Breast epithelium (tissue), 4 donors: ENCODE measurements around the gene CCDC74B. TPM values are rescaled to one million over a fixed set of nuclear protein-coding genes. Genes with fewer than 3 reads are reported as not detected.
"Not testable (repeated sequence)": the region's sequence is repeated elsewhere in the genome, so short reads cannot be mapped to it uniquely, and the experiment has no call there.

Experiments
- DNase-seq, 2 donors: peaks; one replicate each; pipeline ENCODE4 v3.0.0-alpha.2; 2019; ENCODE audit warnings: low spot score in 2 of 2
- H3K27ac ChIP-seq, 2 donors: fragments of 200-600 bp; sonication (generic) in 1 of 2; one replicate each; pipeline ENCODE4 v1.5.1; 2016 to 2019; ENCODE audit warnings: mild to moderate bottlenecking in 1 of 2
- H3K27me3 ChIP-seq, 2 donors: fragments of 200-600 bp; sonication (generic) in 1 of 2; one replicate each; pipeline versions ENCODE4 v1.5.1 to v1.6.0; 2017 to 2019; ENCODE audit warnings: control low read depth in 1 of 2, mild to moderate bottlenecking in 1 of 2
- H3K36me3 ChIP-seq: fragments of 200-600 bp; one replicate; pipeline ENCODE4 v1.5.1; 2019
- H3K4me1 ChIP-seq, 2 donors: fragments of 200-600 bp; sonication (generic); one replicate each; pipeline ENCODE4 v1.5.1; 2016 to 2019; ENCODE audit warnings: control low read depth in 1 of 2
- H3K4me3 ChIP-seq, 3 donors: fragments of 200-600 bp; sonication (generic); 1 replicate in 2 of 3; 2 replicates in 1 of 3; pipeline ENCODE4 v1.5.1; 2016 to 2019; ENCODE audit warnings: mild to moderate bottlenecking in 3 of 3, moderate library complexity in 2 of 3
- H3K9me3 ChIP-seq, 2 donors: fragments of 200-600 bp; sonication (generic) in 1 of 2; one replicate each; pipeline ENCODE4 v1.5.1; 2016 to 2019; ENCODE audit warnings: control low read depth in 1 of 2
- CTCF ChIP-seq, 3 donors: fragments of 450-650 bp; IDR thresholded peaks; one replicate each; pipeline ENCODE4 v1.5.1; 2016 to 2017; ENCODE audit warnings: antibody characterized with exemption in 3 of 3, mild to moderate bottlenecking in 3 of 3, moderate library complexity in 3 of 3
- POLR2A ChIP-seq: fragments of 450-650 bp; IDR thresholded peaks from one replicate; pipeline ENCODE4 v1.6.1; 2016; ENCODE audit warnings: antibody characterized with exemption, mild to moderate bottlenecking, moderate library complexity
- POLR2AphosphoS5 ChIP-seq, 3 donors: sonication (generic); formaldehyde crosslinking; IDR thresholded peaks; one replicate each; pipeline ENCODE4 v1.6.1; 2017; ENCODE audit warnings: antibody characterized with exemption in 3 of 3
- intact Hi-C: fragments of 100-400 bp; cut with DNase I; formaldehyde crosslinking; loops from one replicate; pipeline ENCODE4 v1.15.1; 2023; ENCODE audit warnings: low total_unique reads
- total RNA-seq, 3 donors: library from RNA; depleted of rRNA; stranded (reverse); fragments of >200 nt; gene quantifications; one replicate each; pipeline ENCODE4 v1.1.0, GENCODE V29; 2016

CCDC74B gene
- total RNA-seq, 3 donors from 2014 or later, result 2.7 to 16.1 (median 9.5) TPM

GRCh38 chr2:130186391-130186790, 41.5 kb upstream of the CCDC74B start:
- no peaks in the 10 kb centered on the region for H3K27me3 ChIP-seq
- H3K4me1 ChIP-seq, result no peaks in the 10 kb centered on the region
- DNase-seq, result no peak
- no peak overlapping the region for H3K4me3 ChIP-seq
- H3K9me3 ChIP-seq, result no peaks in the 10 kb centered on the region
- no peak for TF ChIP-seq POLR2A
- no peak for TF ChIP-seq POLR2AphosphoS5 (IDR thresholded peaks at IDR 0.05)
- TF ChIP-seq CTCF (IDR thresholded peaks at IDR 0.05), result no peak
- no peak overlapping the region for H3K27ac ChIP-seq
- intact Hi-C loops, result loop anchor here (10.0 kb wide), 1 partner anchor 1298 kb away; no protein-coding TSS in a partner anchor
- no peaks in the 10 kb centered on the region for H3K36me3 ChIP-seq

GRCh38 chr2:130185896-130186295, 41.0 kb upstream of the CCDC74B start:
- intact Hi-C loops, result loop anchor here (10.0 kb wide), 1 partner anchor 1299 kb away; no protein-coding TSS in a partner anchor
- no peaks in the 10 kb centered on the region for H3K9me3 ChIP-seq

GRCh38 chr2:130185436-130185835, 40.5 kb upstream of the CCDC74B start:
- Histone ChIP-seq H3K27me3 (no peaks in the 10 kb centered on the region), H3K9me3 (no peaks in the 10 kb centered on the region), H3K27ac (no peak overlapping the region), H3K4me3 (no peak overlapping the region), H3K4me1 (peaks cover 0 to 5% of the 10 kb centered on the region in 2 donors), H3K36me3 (no peaks in the 10 kb centered on the region)
- no peak for DNase-seq
- no peak for TF ChIP-seq POLR2AphosphoS5 (IDR thresholded peaks at IDR 0.05)
- TF ChIP-seq POLR2A, result no peak
- no peak for TF ChIP-seq CTCF (IDR thresholded peaks at IDR 0.05)
- intact Hi-C loops, result loop anchor here (10.0 kb wide), 1 partner anchor 1299 kb away; no protein-coding TSS in a partner anchor

More at GRCh38 chr2:130185896-130186295, 41.0 kb upstream of the CCDC74B start:
- Histone ChIP-seq H3K36me3 (no peaks in the 10 kb centered on the region), H3K27ac (no peak overlapping the region), H3K27me3 (no peaks in the 10 kb centered on the region), H3K4me1 (no peaks in the 10 kb centered on the region), H3K4me3 (no peak overlapping the region)
- TF ChIP-seq POLR2A (no peak), CTCF (IDR thresholded peaks at IDR 0.05) (no peak)
- DNase-seq, result no peak

- no peak for DNase-seq
- peak overlapping the region in 1 of 2 donors; percentile 12 for H3K27ac ChIP-seq
These were observed 38.8 kb upstream of the CCDC74B start for GRCh38 chr2:130183512-130184373.

GRCh38 chr2:130182826-130183511, 38.1 kb upstream of the CCDC74B start:
- H3K4me3 ChIP-seq, result peak overlapping the region; percentile 79 to 97 (median 93)
- intact Hi-C loops, result loop anchor here (10.0 kb wide), 1 partner anchor 1302 kb away; no protein-coding TSS in a partner anchor
- peak overlapping the region in 1 of 2 donors; percentile 92 for H3K27ac ChIP-seq
- not testable (repeated sequence) for H3K9me3 ChIP-seq, DNase-seq, H3K27me3 ChIP-seq, H3K36me3 ChIP-seq, H3K4me1 ChIP-seq

More at GRCh38 chr2:130183512-130184373, 38.8 kb upstream of the CCDC74B start:
- Histone ChIP-seq H3K27me3 (no peaks in the 10 kb centered on the region), H3K4me1 (peaks cover 0 to 7% of the 10 kb centered on the region in 2 donors), H3K4me3 (peak overlapping the region in 2 of 3 donors; percentile 79 to 97), H3K36me3 (no peaks in the 10 kb centered on the region), H3K9me3 (no peaks in the 10 kb centered on the region)
- intact Hi-C loops, result loop anchor here (10.0 kb wide), 1 partner anchor 1301 kb away; no protein-coding TSS in a partner anchor
- TF ChIP-seq POLR2AphosphoS5 (IDR thresholded peaks at IDR 0.05), result no peak
- TF ChIP-seq POLR2A, result no peak
- no peak for TF ChIP-seq CTCF (IDR thresholded peaks at IDR 0.05)
